Right cardiac atrium (tissue), 5 donors: ENCODE measurements around the gene APP. TPM values are rescaled to one million over a fixed set of nuclear protein-coding genes. Genes with fewer than 3 reads are reported as not detected.
A peak's percentile ranks its signal among the peaks of the same experiment; 100 is the strongest.

Source experiments
- ATAC-seq, 2 donors: fragments of 200-7000 bp; cut with Tn5 transposase; one replicate each; pipeline versions ENCODE4 v1.8.0 to v1.9.1; 2020; ENCODE audit warnings: moderate library complexity in 2 of 2, mild to moderate bottlenecking in 1 of 2
- DNase-seq, 3 donors: peaks; one replicate each; pipeline ENCODE4 v3.0.0-alpha.2; 2020
- H3K27ac ChIP-seq: one replicate; pipeline ENCODE4 v1.5.1; 2013; ENCODE audit warnings: mild to moderate bottlenecking, low read length, control low read depth, moderate library complexity
- H3K27me3 ChIP-seq: one replicate; pipeline ENCODE4 v1.6.1; 2013; ENCODE audit not compliant: control insufficient read depth, insufficient read depth
- H3K4me1 ChIP-seq: one replicate; pipeline ENCODE4 v1.6.1; 2013; ENCODE audit warnings: low read length; ENCODE audit not compliant: control insufficient read depth, insufficient read depth
- H3K4me3 ChIP-seq: one replicate; pipeline ENCODE4 v1.5.1; 2013; ENCODE audit warnings: low read length, control low read depth
- H3K9me3 ChIP-seq: one replicate; pipeline ENCODE4 v1.6.1; 2013; ENCODE audit warnings: low read length; ENCODE audit not compliant: control insufficient read depth
- WGBS: extraction: QIAGEN DNeasy Blood & Tissue Kit; methylation state at CpG from one replicate; pipeline ENCODE4 v1.1.7; 2013; 5-methylcytosine and 5-hydroxymethylcytosine counted together
- intact Hi-C, 4 donors: fragments of 100-400 bp; cut with DNase I; formaldehyde crosslinking; loops; one replicate each; pipeline versions ENCODE4 v1.11.0 to v1.14.0; 2022 to 2023
- polyA plus RNA-seq: library from polyadenylated mRNA; stranded (reverse); fragments of 200-250 nt; gene quantifications from one replicate; pipeline ENCODE4 v1.2.3, GENCODE V29; 2013
- total RNA-seq, 4 donors: library from RNA; stranded (reverse); fragmentation: NEBNext Ultra II Directional; extraction: Animal tissue kit (Norgen Biotek cat#: 25700); gene quantifications; one replicate each; pipeline ENCODE4 v1.2.1, GENCODE V29; 2021
- donor health status: healthy with polysubstance abuse.
- donor health status: DM: no; HTN: yes; CAD: no.
- donor health status: DM: no; HTN: no; CAD: no.
- donor health status: DM: no; HTN: yes; CAD: no; lungs with severe emphysema.
- donor health status: DM: yes; HTN: yes; CAD: no.

The APP gene
- total and polyA plus RNA-seq, 5 donors, result 277 to 535 (median 448) TPM

GRCh38 chr21:25995278-25995677 is 175.3 kb downstream of the APP start:
- no peaks in the 10 kb centered on the region for H3K9me3 ChIP-seq
- no peak overlapping the region for H3K27ac ChIP-seq
- ATAC-seq (no peak), DNase-seq (no peak)
- intact Hi-C loops, result no loop called here
- no peaks in the 10 kb centered on the region for H3K27me3 ChIP-seq
- H3K4me1 ChIP-seq, result no peaks in the 10 kb centered on the region
- WGBS, result 91% methylated on average over 9 of the region's 9 CpGs
- no peak overlapping the region for H3K4me3 ChIP-seq

- DNase-seq, result no peak
- 59% methylated on average over 1 of the region's 1 CpG for WGBS
- no peak overlapping the region for H3K27ac ChIP-seq
- no peaks in the 10 kb centered on the region for H3K9me3 ChIP-seq
- no peaks in the 10 kb centered on the region for H3K27me3 ChIP-seq
- no peak for ATAC-seq
- no peaks in the 10 kb centered on the region for H3K4me1 ChIP-seq
- no peak overlapping the region for H3K4me3 ChIP-seq
- intact Hi-C loops, result no loop called here
Observed at GRCh38 chr21:25994758-25995163, 175.8 kb downstream of the APP start.

GRCh38 chr21:25988738-25989137 is 181.8 kb downstream of the APP start:
- no peak for ATAC-seq
- WGBS, result 91% methylated on average over 7 of the region's 7 CpGs
- DNase-seq, result no peak
- H3K27me3 ChIP-seq, result no peaks in the 10 kb centered on the region
- no peaks in the 10 kb centered on the region for H3K9me3 ChIP-seq
- intact Hi-C loops, result no loop called here
- H3K4me3 ChIP-seq, result no peak overlapping the region
- no peak overlapping the region for H3K27ac ChIP-seq
- peaks cover 2% of the 10 kb centered on the region for H3K4me1 ChIP-seq

GRCh38 chr21:25987531-25987930 is 183.0 kb downstream of the APP start:
- Histone ChIP-seq H3K4me3 (no peak overlapping the region), H3K27ac (no peak overlapping the region), H3K9me3 (no peaks in the 10 kb centered on the region), H3K4me1 (peaks cover 4% of the 10 kb centered on the region), H3K27me3 (no peaks in the 10 kb centered on the region)
- intact Hi-C loops, result no loop called here
- 94% methylated on average over 2 of the region's 2 CpGs for WGBS
- DNase-seq, result no peak
- no peak for ATAC-seq

- H3K27ac ChIP-seq, result no peak overlapping the region
- 57% methylated on average over 2 of the region's 2 CpGs for WGBS
- no peak overlapping the region for H3K4me3 ChIP-seq
- intact Hi-C loops, result no loop called here
- no peaks in the 10 kb centered on the region for H3K27me3 ChIP-seq
- no peaks in the 10 kb centered on the region for H3K9me3 ChIP-seq
- ATAC-seq (no peak), DNase-seq (no peak)
- H3K4me1 ChIP-seq, result peaks cover 4% of the 10 kb centered on the region
Observed at GRCh38 chr21:25986928-25987327, 183.6 kb downstream of the APP start.

GRCh38 chr21:25985990-25986389 is 184.6 kb downstream of the APP start:
- H3K4me3 ChIP-seq, result no peak overlapping the region
- no peak for DNase-seq
- no peaks in the 10 kb centered on the region for H3K9me3 ChIP-seq
- H3K4me1 ChIP-seq, result peaks cover 4% of the 10 kb centered on the region
- intact Hi-C loops, result no loop called here
- no peaks in the 10 kb centered on the region for H3K27me3 ChIP-seq
- peak in 1 of 2 donors; percentile 58 for ATAC-seq
- 62% methylated on average over 3 of the region's 3 CpGs for WGBS
- no peak overlapping the region for H3K27ac ChIP-seq

GRCh38 chr21:25984538-25984937 is 186.0 kb downstream of the APP start:
- WGBS, result 82% methylated on average over 1 of the region's 1 CpG
- intact Hi-C loops, result no loop called here
- Histone ChIP-seq H3K4me3 (no peak overlapping the region), H3K9me3 (no peaks in the 10 kb centered on the region), H3K27me3 (no peaks in the 10 kb centered on the region), H3K27ac (no peak overlapping the region), H3K4me1 (peaks cover 7% of the 10 kb centered on the region)
- DNase-seq, result no peak
- ATAC-seq, result no peak

GRCh38 chr21:25983745-25984144 is 186.8 kb downstream of the APP start:
- no peaks in the 10 kb centered on the region for H3K9me3 ChIP-seq
- intact Hi-C loops, result no loop called here
- H3K27ac ChIP-seq, result peak overlapping the region; percentile 62
- DNase-seq (no peak), ATAC-seq (peak; percentile 94 to 96)
- WGBS, result 11% methylated on average over 3 of the region's 3 CpGs
- no peaks in the 10 kb centered on the region for H3K27me3 ChIP-seq
- peaks cover 7% of the 10 kb centered on the region for H3K4me1 ChIP-seq
- no peak overlapping the region for H3K4me3 ChIP-seq

- WGBS, result 98% methylated on average over 3 of the region's 3 CpGs
- intact Hi-C loops, result no loop called here
- Histone ChIP-seq H3K4me1 (peaks cover 5% of the 10 kb centered on the region), H3K27ac (no peak overlapping the region), H3K4me3 (no peak overlapping the region), H3K9me3 (no peaks in the 10 kb centered on the region), H3K27me3 (no peaks in the 10 kb centered on the region)
- ATAC-seq (no peak), DNase-seq (no peak)
Observed at GRCh38 chr21:25980710-25981109, 189.9 kb downstream of the APP start.

- 70% methylated on average over 9 of the region's 9 CpGs for WGBS
- Histone ChIP-seq H3K27ac (no peak overlapping the region), H3K27me3 (no peaks in the 10 kb centered on the region), H3K9me3 (no peaks in the 10 kb centered on the region), H3K4me1 (peaks cover 5% of the 10 kb centered on the region), H3K4me3 (no peak overlapping the region)
- DNase-seq (no peak), ATAC-seq (no peak)
- intact Hi-C loops, result no loop called here
Observed at GRCh38 chr21:25979845-25980616, 190.5 kb downstream of the APP start.

GRCh38 chr21:25977068-25977611 is 193.4 kb downstream of the APP start:
- no peak overlapping the region for H3K27ac ChIP-seq
- ATAC-seq (no peak), DNase-seq (no peak)
- no peaks in the 10 kb centered on the region for H3K27me3 ChIP-seq
- intact Hi-C loops, result no loop called here
- no peak overlapping the region for H3K4me3 ChIP-seq
- peaks cover 3% of the 10 kb centered on the region for H3K4me1 ChIP-seq
- no peaks in the 10 kb centered on the region for H3K9me3 ChIP-seq
